Measurements from ENCODE around the gene JARID2.

The JARID2 gene

DNA sequence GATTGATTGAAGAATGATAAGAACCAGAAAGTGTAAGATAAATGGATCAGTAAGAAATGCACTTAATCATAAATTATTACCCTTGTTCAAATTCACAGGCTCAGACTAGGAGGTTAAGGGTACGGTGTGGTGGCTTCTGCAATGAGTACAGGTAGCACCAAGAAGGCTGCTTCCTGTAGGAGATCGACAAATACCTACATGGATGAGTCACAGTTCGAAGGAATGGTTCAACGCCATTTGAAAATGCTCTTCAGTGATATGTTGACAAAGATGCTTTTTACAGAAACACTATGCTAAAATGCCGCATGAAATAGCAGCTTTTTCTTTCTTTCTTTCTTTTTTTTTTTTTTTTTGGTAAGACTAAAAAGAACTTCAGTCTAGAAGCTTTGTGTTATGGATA is 300.7 kb downstream of the JARID2 start:
- H3K4me3 ChIP-seq (ENCODE audit: low read depth, low read length) = no peak overlapping the region
- no peak overlapping the region for H3K9ac ChIP-seq (ENCODE audit: low read length)
- H3K9me3 ChIP-seq (ENCODE audit: control insufficient read depth, insufficient read depth, low read depth, low read length) = peaks cover 10% of the 10 kb centered on the region
- H3K4me1 ChIP-seq (ENCODE audit: control insufficient read depth, insufficient read depth, low read length) = peaks cover 35% of the 10 kb centered on the region
- H3K36me3 ChIP-seq (ENCODE audit: control insufficient read depth, insufficient read depth, low read length) = no peaks in the 10 kb centered on the region
- H3K27me3 ChIP-seq (ENCODE audit: control insufficient read depth, insufficient read depth, low read length) = no peaks in the 10 kb centered on the region
- H3K27ac ChIP-seq (ENCODE audit: low read depth, low read length) = no peak overlapping the region

DNA sequence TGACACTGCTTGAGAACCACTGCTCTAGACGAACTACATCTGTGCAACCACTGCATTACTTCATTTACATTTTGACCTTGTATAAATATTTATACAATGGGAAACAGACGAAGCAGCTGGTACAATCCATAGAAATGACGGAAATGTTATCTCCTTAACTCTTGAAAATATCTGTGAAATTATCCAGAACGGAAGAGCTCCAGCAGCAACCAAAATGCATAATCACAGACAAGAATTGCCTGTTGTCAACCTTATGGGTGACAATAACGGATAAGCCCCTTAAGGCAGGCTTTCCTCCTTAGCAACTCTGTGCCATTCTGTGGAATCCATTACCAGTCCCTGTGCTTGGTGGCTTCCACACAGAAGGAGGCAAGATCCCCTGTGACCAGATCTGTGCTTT is 301.5 kb downstream of the JARID2 start:
- H3K36me3 ChIP-seq (ENCODE audit: control insufficient read depth, insufficient read depth, low read length) = no peaks in the 10 kb centered on the region
- peaks cover 41% of the 10 kb centered on the region for H3K4me1 ChIP-seq (ENCODE audit: control insufficient read depth, insufficient read depth, low read length)
- H3K9me3 ChIP-seq (ENCODE audit: control insufficient read depth, insufficient read depth, low read depth, low read length) = peaks cover 10% of the 10 kb centered on the region
- no peaks in the 10 kb centered on the region for H3K27me3 ChIP-seq (ENCODE audit: control insufficient read depth, insufficient read depth, low read length)
- H3K9ac ChIP-seq (ENCODE audit: low read length) = no peak overlapping the region
- H3K4me3 ChIP-seq (ENCODE audit: low read depth, low read length) = no peak overlapping the region
- no peak overlapping the region for H3K27ac ChIP-seq (ENCODE audit: low read depth, low read length)

DNA sequence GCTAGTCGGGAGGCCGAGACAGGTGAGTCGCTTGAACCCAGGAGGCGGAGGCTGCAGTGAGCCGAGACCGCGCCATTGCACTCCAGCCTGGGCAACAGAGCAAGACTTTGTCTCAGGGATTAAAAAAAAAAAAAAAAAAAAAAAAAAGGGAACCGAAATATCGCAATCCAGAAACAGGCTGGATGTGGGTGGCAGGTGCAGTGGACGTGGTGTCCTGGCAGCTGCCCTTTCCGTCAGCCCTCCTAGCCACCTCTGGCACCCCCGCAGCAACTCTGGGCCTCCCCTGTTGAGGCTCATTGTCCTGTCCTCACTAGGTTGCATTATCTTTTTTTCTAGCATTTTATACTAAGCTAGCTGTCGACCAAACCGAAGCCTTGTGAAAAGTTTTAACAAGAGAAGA is 303.5 kb downstream of the JARID2 start:
- H3K36me3 ChIP-seq (ENCODE audit: control insufficient read depth, insufficient read depth, low read length) = no peaks in the 10 kb centered on the region
- peaks cover 53% of the 10 kb centered on the region for H3K4me1 ChIP-seq (ENCODE audit: control insufficient read depth, insufficient read depth, low read length)
- H3K27ac ChIP-seq (ENCODE audit: low read depth, low read length) = no peak overlapping the region
- no peaks in the 10 kb centered on the region for H3K27me3 ChIP-seq (ENCODE audit: control insufficient read depth, insufficient read depth, low read length)
- H3K9ac ChIP-seq (ENCODE audit: low read length) = no peak overlapping the region
- peaks cover under 1% of the 10 kb centered on the region; the same call in 1 of the 2 replicates for H3K9me3 ChIP-seq (ENCODE audit: control insufficient read depth, insufficient read depth, low read depth, low read length)
- H3K4me3 ChIP-seq (ENCODE audit: low read depth, low read length) = no peak overlapping the region

DNA sequence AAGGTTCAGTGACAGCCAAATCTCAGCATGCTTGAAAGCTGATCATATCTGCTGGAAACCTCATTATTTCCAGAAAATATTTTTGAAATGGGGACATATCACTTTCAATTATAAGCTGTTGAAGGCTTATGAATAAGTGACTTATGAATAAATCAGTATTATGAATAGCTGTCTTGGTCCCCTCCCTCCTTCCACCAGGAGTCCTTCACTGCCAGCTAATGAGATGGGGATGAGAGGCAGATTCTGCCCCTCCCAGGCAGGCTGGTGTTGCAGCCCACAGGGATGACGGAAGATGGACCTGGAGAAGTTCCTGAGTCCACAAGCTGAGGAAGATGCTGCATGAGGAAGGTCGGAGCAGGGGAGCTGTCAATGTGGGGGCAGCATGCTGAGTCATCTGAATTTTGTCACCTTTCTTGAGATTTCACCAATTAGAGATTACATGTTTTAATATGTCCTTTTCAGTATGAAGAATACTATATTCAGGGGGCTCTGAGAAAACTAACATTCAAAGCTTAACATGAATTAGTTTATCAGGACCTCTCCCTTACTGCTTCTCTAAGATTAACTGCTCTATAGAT is 304.8 kb downstream of the JARID2 start:
- Histone ChIP-seq H3K9ac (ENCODE audit: low read length) (no peak overlapping the region), H3K4me1 (ENCODE audit: control insufficient read depth, insufficient read depth, low read length) (peaks cover 66% of the 10 kb centered on the region)

DNA sequence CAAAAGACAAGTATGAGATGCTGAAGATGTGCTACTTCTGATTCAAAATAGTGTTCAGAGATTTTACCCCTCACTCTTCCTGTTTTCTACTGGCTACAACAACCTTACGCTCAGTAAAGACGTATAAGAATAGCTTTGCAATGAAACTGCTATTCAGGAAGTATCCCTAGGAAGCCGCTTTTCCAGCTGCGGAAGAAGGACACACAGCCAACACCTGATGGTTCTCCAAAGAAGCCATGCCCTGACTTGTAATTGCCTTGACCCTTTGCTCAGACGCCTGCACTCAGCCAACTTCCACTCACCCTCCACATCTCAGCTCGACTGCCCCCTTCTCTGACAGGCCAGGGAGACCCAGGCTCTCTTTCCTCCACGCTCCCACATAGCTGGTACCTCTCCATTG is 305.4 kb downstream of the JARID2 start:
- Histone ChIP-seq H3K4me3 (ENCODE audit: low read depth, low read length) (no peak overlapping the region), H3K9ac (ENCODE audit: low read length) (no peak overlapping the region), H3K36me3 (ENCODE audit: control insufficient read depth, insufficient read depth, low read length) (no peaks in the 10 kb centered on the region), H3K27ac (ENCODE audit: low read depth, low read length) (no peak overlapping the region), H3K4me1 (ENCODE audit: control insufficient read depth, insufficient read depth, low read length) (peaks cover 67% of the 10 kb centered on the region), H3K9me3 (ENCODE audit: control insufficient read depth, insufficient read depth, low read depth, low read length) (no peaks in the 10 kb centered on the region), H3K27me3 (ENCODE audit: control insufficient read depth, insufficient read depth, low read length) (no peaks in the 10 kb centered on the region)

More for the DNA sequence above, 304.8 kb downstream of the JARID2 start:
- Histone ChIP-seq H3K36me3 (ENCODE audit: control insufficient read depth, insufficient read depth, low read length) (no peaks in the 10 kb centered on the region), H3K9me3 (ENCODE audit: control insufficient read depth, insufficient read depth, low read depth, low read length) (no peaks in the 10 kb centered on the region), H3K27ac (ENCODE audit: low read depth, low read length) (no peak overlapping the region), H3K4me3 (ENCODE audit: low read depth, low read length) (no peak overlapping the region), H3K27me3 (ENCODE audit: control insufficient read depth, insufficient read depth, low read length) (no peaks in the 10 kb centered on the region)

DNA sequence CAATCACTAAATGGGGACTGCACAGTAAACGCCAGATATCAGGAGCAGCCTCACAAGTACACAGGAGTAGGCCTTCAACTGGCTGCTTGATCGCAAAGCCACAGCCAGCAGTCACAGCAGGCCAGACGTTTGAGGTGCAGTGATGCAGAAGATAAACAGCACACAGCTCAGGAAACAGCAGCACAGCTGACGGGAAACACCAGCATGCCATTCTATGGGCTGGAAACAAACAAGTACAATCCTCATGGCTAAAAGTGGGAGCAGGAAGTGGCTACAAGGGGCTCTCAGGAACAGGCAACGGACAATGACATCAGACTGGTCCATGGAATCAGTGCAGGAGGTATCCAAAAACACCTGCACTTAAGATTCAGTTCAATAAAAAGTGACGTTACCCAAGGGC is 305.9 kb downstream of the JARID2 start:
- H3K4me1 ChIP-seq (ENCODE audit: control insufficient read depth, insufficient read depth, low read length) = peaks cover 65% of the 10 kb centered on the region
- no peaks in the 10 kb centered on the region for H3K27me3 ChIP-seq (ENCODE audit: control insufficient read depth, insufficient read depth, low read length)
- no peak overlapping the region for H3K27ac ChIP-seq (ENCODE audit: low read depth, low read length)
- no peaks in the 10 kb centered on the region for H3K36me3 ChIP-seq (ENCODE audit: control insufficient read depth, insufficient read depth, low read length)
- no peak overlapping the region for H3K9ac ChIP-seq (ENCODE audit: low read length)
- H3K4me3 ChIP-seq (ENCODE audit: low read depth, low read length) = no peak overlapping the region
- H3K9me3 ChIP-seq (ENCODE audit: control insufficient read depth, insufficient read depth, low read depth, low read length) = no peaks in the 10 kb centered on the region

DNA sequence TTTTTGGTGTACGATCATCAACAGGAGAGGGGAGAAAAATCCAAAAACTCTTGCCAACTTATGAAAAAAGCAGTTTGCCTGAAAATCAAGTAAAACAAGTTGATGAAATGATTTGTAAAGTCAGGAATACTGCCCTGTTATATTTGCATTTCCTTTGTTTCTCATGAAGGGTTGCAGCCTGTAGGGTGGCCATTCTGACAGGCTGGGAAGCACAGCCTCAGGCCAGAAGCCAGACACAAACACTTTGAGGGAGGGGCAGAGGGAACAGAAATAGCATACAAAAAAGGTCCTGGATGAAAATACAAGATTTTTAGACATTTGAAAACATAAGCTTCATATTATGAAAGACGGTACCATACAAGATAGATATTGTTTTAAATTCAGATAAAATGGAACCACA is 307.2 kb downstream of the JARID2 start:
- Histone ChIP-seq H3K27ac (ENCODE audit: low read depth, low read length) (0 out of 2 replicates have a peak overlapping the region, but pooled peaks have one; percentile 16), H3K36me3 (ENCODE audit: control insufficient read depth, insufficient read depth, low read length) (no peaks in the 10 kb centered on the region), H3K9ac (ENCODE audit: low read length) (no peak overlapping the region), H3K27me3 (ENCODE audit: control insufficient read depth, insufficient read depth, low read length) (no peaks in the 10 kb centered on the region), H3K4me1 (ENCODE audit: control insufficient read depth, insufficient read depth, low read length) (peaks cover 59% of the 10 kb centered on the region), H3K9me3 (ENCODE audit: control insufficient read depth, insufficient read depth, low read depth, low read length) (no peaks in the 10 kb centered on the region), H3K4me3 (ENCODE audit: low read depth, low read length) (no peak overlapping the region)

DNA sequence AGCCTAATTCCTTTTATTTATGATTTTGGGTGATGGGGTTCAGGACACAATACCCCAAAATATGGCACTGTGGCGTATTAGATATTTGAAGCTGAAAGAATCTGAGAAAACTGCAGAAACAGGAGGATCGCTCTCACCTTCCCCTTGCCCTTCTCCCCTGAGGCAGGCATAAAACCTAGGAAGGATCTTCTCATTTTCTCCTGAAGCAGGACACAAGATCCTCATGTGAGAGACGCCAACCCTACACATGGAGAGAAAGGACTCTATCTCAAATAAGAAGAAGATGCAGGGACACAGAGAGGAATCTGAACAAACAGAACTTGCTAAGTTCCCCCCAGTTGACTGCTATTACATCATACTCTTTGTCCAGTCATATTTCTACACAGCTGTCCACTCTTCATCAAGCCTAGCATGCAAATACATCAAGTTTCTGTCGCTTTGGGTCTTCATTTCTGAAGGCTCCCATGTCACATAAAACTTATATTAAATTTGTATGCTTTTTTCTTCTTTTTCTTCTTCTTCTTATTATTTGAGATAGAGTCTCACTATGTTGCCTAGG is 307.9 kb downstream of the JARID2 start:
- Histone ChIP-seq H3K4me1 (ENCODE audit: control insufficient read depth, insufficient read depth, low read length) (peaks cover 59% of the 10 kb centered on the region), H3K27me3 (ENCODE audit: control insufficient read depth, insufficient read depth, low read length) (no peaks in the 10 kb centered on the region), H3K27ac (ENCODE audit: low read depth, low read length) (no peak overlapping the region), H3K9ac (ENCODE audit: low read length) (no peak overlapping the region), H3K4me3 (ENCODE audit: low read depth, low read length) (no peak overlapping the region), H3K9me3 (ENCODE audit: control insufficient read depth, insufficient read depth, low read depth, low read length) (no peaks in the 10 kb centered on the region), H3K36me3 (ENCODE audit: control insufficient read depth, insufficient read depth, low read length) (no peaks in the 10 kb centered on the region)

DNA sequence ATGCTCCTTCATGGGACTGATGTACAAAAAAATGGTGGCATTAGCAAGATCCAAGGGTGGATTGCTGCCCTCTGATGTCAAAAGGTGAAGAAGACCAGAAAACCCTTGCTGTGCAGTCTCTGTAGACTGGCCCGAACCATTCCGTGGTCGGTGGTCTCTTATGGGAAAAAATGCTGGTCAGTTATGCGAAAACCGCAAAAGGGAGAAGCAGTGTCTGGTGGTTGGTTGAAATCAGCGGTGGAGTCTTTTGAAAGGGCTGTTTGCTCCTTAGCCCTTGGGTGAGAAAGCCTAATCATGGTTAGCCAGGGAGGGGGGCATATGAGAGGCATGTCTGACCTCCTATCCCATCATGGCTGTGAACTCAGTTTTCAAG is 308.8 kb downstream of the JARID2 start:
- Histone ChIP-seq H3K4me3 (ENCODE audit: low read depth, low read length) (no peak overlapping the region), H3K36me3 (ENCODE audit: control insufficient read depth, insufficient read depth, low read length) (no peaks in the 10 kb centered on the region), H3K4me1 (ENCODE audit: control insufficient read depth, insufficient read depth, low read length) (peaks cover 55% of the 10 kb centered on the region), H3K27ac (ENCODE audit: low read depth, low read length) (no peak overlapping the region), H3K9ac (ENCODE audit: low read length) (no peak overlapping the region), H3K9me3 (ENCODE audit: control insufficient read depth, insufficient read depth, low read depth, low read length) (no peaks in the 10 kb centered on the region), H3K27me3 (ENCODE audit: control insufficient read depth, insufficient read depth, low read length) (no peaks in the 10 kb centered on the region)

DNA sequence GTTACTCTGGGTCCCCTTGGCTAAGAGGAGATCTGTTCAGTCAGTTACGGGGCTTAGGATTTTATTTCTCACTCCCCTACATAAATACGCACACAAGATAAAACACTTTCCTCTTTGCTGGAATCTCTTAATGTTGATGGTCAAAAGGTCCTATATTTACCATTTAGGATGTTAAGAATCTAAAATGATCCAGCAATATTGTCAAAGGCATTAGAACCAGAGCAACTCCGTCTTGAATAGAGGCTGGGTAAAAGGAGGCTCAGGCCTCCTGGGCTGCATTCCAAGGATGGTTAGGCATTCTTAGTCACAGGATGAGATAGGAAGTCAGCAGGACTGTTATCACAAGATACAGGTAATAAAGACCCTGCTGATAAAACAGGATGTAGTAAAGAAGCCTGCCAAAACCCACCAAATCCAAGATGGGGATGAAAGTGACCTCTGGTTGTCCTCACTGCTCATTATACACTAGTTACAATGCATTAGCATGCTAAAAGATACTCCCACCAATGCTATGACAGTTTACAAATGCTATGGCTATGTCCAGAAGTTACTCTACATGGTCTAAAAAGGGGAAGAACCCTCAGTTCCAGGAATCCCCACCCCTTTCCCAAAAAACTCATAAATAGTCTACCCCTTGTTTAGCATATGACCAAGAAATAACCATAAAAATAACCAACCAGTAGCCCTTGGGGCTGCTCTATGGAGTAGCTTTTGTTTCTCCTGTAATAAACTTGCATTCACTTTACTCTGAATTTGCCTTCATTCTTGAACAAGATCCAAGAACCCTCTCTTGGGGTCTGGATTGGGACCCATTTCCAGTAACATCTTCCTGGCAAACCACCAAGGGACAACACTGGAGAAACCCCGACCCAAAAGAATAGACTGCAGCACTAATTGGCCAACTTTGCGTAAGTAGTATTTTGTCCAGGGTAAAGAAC is 309.5 kb downstream of the JARID2 start:
- Histone ChIP-seq H3K9ac (ENCODE audit: low read length) (no peak overlapping the region), H3K9me3 (ENCODE audit: control insufficient read depth, insufficient read depth, low read depth, low read length) (no peaks in the 10 kb centered on the region), H3K27ac (ENCODE audit: low read depth, low read length) (no peak overlapping the region), H3K27me3 (ENCODE audit: control insufficient read depth, insufficient read depth, low read length) (no peaks in the 10 kb centered on the region), H3K36me3 (ENCODE audit: control insufficient read depth, insufficient read depth, low read length) (no peaks in the 10 kb centered on the region), H3K4me3 (ENCODE audit: low read depth, low read length) (no peak overlapping the region), H3K4me1 (ENCODE audit: control insufficient read depth, insufficient read depth, low read length) (peaks cover 48% of the 10 kb centered on the region)

DNA sequence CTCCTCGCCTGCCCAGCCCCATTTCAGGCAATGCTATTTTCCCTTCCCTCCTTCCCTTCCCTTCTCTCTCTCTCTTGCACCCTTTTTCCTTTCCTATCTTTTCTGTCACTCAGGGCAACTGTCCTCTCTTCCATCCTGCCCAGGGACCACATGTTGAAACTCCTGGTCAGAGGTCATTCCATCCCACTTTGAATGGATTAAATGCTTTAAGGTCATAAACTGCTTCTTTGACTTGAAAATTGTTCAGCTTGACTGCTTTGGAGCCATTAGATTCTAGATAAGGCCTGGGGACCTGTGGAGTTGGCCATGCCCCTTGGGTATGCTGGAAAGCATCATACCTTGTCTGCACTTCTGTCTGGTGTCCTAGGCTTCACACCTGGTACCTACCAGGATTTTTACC is 310.8 kb downstream of the JARID2 start:
- H3K4me1 ChIP-seq (ENCODE audit: control insufficient read depth, insufficient read depth, low read length) = peaks cover 35% of the 10 kb centered on the region
- no peak overlapping the region for H3K9ac ChIP-seq (ENCODE audit: low read length)
- no peak overlapping the region for H3K27ac ChIP-seq (ENCODE audit: low read depth, low read length)
- no peaks in the 10 kb centered on the region for H3K27me3 ChIP-seq (ENCODE audit: control insufficient read depth, insufficient read depth, low read length)
- H3K36me3 ChIP-seq (ENCODE audit: control insufficient read depth, insufficient read depth, low read length) = no peaks in the 10 kb centered on the region
- H3K4me3 ChIP-seq (ENCODE audit: low read depth, low read length) = no peak overlapping the region
- no peaks in the 10 kb centered on the region for H3K9me3 ChIP-seq (ENCODE audit: control insufficient read depth, insufficient read depth, low read depth, low read length)

Data from HUES6 (cell line).